SK-N-MC (cell line): ENCODE data around the gene TMEM244.

ENCODE experiments used
- DNase-seq: peaks from one replicate; pipeline ENCODE4 v3.0.0-alpha.2; 2011; ENCODE audit warnings: low read depth, low spot score
- H3K27ac ChIP-seq: fragments of 200-600 bp; sonication (generic); 2 replicates; pipeline ENCODE4 v1.5.1; 2016; ENCODE audit warnings: mixed run types
- H3K36me3 ChIP-seq: fragments of 200-600 bp; sonication (generic); 2 replicates; pipeline ENCODE4 v1.6.1; 2017; ENCODE audit warnings: antibody characterized with exemption, low read length, mixed read lengths; ENCODE audit not compliant: insufficient read depth
- H3K4me3 ChIP-seq: fragments of 200-600 bp; sonication (generic); 2 replicates; pipeline ENCODE4 v1.5.1; 2016
- H3K9ac ChIP-seq: fragments of 200-600 bp; sonication (generic); 2 replicates; pipeline ENCODE4 v1.8.0; 2017; ENCODE audit warnings: mixed run types, mixed read lengths; ENCODE audit not compliant: insufficient read length
- H3K9me3 ChIP-seq: fragments of 200-600 bp; sonication (generic); 2 replicates; pipeline ENCODE4 v1.6.1; 2017; ENCODE audit warnings: low read depth, mild to moderate bottlenecking, antibody characterized with exemption, low read length, moderate library complexity, mixed read lengths
- EZH2 ChIP-seq: fragments of 200-600 bp; sonication (generic); IDR thresholded peaks from one replicate; pipeline ENCODE4 v1.6.1; 2017; ENCODE audit warnings: antibody characterized with exemption
- FOXP2 ChIP-seq: optimal IDR thresholded peaks from 2 replicates; pipeline ENCODE3; 2011; ENCODE audit warnings: mild to moderate bottlenecking, moderate library complexity; ENCODE audit not compliant: insufficient read depth; ENCODE audit errors: extremely low read length, control extremely low read depth
- POLR2AphosphoS5 ChIP-seq: IDR thresholded peaks from 2 replicates; pipeline ENCODE4 v1.6.1; 2012; ENCODE audit warnings: mild to moderate bottlenecking, low read depth, low read length, borderline replicate concordance

TMEM244 gene

DNA sequence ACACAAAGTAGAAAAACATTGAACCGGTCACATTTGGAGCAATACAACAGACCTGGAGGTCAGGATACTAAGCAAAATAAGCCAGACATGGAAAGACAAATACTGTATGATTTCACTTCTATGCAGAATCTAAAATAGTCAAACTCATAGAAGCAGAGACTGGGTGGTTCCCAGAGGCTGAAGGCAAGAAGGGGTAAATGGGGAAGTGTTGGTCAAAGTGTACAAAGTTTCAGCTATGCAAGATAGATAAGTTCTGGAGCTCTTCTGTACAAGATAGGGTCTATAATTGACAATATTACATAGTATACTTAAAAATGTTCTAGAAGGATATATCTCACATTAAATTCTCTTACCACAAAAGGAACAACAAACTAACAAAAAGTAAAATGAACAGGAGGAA is 70.3 kb downstream of the TMEM244 start:
- no peak overlapping the region for H3K27ac ChIP-seq
- H3K4me3 ChIP-seq: no peak overlapping the region
- no peaks in the 10 kb centered on the region for H3K36me3 ChIP-seq
- no peaks in the 10 kb centered on the region for H3K9me3 ChIP-seq
- TF ChIP-seq EZH2 (no peak), FOXP2 (no peak), POLR2AphosphoS5 (no peak)
- no peak overlapping the region for H3K9ac ChIP-seq
- no peak for DNase-seq

DNA sequence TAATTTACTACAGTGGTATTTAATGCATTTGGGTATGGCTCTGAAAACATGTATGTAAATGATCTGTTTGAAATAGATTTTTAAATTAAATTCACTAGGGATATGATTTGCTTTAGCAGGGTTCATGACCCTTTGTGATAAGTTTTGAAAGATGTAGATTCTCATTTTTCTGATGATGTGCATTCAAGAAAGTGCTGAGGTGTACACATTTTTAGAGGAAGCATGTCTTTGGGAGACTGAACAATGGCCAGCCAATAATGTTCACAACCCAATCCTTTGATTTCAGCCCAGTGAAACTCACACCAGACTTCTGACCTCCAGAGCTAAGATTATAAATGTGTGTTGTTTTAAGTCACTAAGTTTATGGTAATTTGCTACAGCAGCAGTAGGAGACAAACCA is 71.1 kb downstream of the TMEM244 start:
- TF ChIP-seq POLR2AphosphoS5: no peak
- no peak for TF ChIP-seq FOXP2
- no peak for TF ChIP-seq EZH2
- Histone ChIP-seq H3K36me3 (no peaks in the 10 kb centered on the region), H3K27ac (no peak overlapping the region), H3K4me3 (no peak overlapping the region), H3K9ac (no peak overlapping the region), H3K9me3 (no peaks in the 10 kb centered on the region)
- DNase-seq: no peak

DNA sequence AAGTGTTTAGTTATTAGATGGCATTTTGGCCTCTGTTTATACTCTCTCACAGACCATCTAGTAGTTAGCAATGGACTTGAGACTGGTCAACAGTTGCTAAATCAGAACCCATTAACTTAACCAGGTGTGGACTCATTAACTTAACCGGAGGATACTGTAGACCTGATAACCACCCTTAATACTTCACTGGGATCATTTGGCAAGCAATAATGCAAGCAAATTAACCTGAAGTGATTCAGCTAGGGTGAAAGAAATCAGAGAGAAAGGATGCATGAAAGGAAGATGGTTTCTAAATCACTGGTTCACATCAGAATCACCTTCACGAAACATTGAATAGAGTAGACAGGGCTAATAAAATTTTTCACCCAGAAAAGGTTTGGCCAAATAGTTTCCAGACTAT is 73.3 kb downstream of the TMEM244 start:
- Histone ChIP-seq H3K9me3 (no peaks in the 10 kb centered on the region), H3K27ac (no peak overlapping the region), H3K9ac (no peak overlapping the region), H3K36me3 (no peaks in the 10 kb centered on the region), H3K4me3 (no peak overlapping the region)
- TF ChIP-seq FOXP2: no peak
- no peak for TF ChIP-seq EZH2
- TF ChIP-seq POLR2AphosphoS5: no peak
- DNase-seq: no peak

DNA sequence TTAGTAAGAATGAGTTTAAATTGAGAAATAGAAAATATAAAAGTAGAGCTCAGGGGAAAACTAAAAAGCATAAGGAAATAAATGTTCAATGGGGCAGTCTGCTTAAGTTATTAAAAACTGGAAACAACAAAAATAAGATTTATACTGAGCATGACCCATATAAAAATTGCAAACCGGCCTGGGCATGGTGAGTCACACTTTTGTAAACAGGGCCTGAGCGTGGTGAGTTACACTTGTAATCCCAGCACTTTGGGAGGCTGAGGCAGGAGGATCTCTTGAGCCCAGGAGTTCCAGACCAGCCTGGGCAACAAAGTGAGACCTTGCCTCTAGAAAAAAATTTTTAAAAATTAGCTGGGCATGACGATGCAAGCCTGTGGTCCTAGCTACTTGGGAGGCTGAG is 74.6 kb downstream of the TMEM244 start:
- no peak overlapping the region for H3K9ac ChIP-seq
- no peak overlapping the region for H3K27ac ChIP-seq
- no peaks in the 10 kb centered on the region for H3K36me3 ChIP-seq
- TF ChIP-seq POLR2AphosphoS5: no peak
- TF ChIP-seq FOXP2: no peak
- H3K4me3 ChIP-seq: no peak overlapping the region
- no peak for DNase-seq
- H3K9me3 ChIP-seq: no peaks in the 10 kb centered on the region

DNA sequence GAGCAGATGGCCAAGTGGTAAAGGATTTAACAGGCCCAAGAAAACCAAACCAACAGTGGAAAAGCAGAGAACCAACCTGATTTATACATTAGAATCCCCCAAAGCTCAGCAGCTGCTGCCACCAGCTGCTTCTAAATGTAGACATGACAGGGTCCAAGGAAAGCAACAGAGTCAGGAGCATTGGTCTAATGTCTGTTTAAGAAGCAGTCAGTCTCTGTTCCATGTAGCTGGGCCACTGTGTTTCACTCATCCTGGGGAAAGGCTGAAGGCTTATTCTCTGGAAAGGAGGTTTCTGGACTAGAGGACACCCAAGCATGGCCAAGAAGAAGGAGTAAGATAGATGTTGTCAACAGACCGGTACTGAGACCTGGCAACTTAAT is 75.4 kb downstream of the TMEM244 start:
- H3K9ac ChIP-seq: no peak overlapping the region
- DNase-seq: no peak
- no peaks in the 10 kb centered on the region for H3K36me3 ChIP-seq
- no peak for TF ChIP-seq POLR2AphosphoS5
- no peak for TF ChIP-seq EZH2
- no peak for TF ChIP-seq FOXP2
- no peaks in the 10 kb centered on the region for H3K9me3 ChIP-seq
- H3K27ac ChIP-seq: no peak overlapping the region
- no peak overlapping the region for H3K4me3 ChIP-seq

DNA sequence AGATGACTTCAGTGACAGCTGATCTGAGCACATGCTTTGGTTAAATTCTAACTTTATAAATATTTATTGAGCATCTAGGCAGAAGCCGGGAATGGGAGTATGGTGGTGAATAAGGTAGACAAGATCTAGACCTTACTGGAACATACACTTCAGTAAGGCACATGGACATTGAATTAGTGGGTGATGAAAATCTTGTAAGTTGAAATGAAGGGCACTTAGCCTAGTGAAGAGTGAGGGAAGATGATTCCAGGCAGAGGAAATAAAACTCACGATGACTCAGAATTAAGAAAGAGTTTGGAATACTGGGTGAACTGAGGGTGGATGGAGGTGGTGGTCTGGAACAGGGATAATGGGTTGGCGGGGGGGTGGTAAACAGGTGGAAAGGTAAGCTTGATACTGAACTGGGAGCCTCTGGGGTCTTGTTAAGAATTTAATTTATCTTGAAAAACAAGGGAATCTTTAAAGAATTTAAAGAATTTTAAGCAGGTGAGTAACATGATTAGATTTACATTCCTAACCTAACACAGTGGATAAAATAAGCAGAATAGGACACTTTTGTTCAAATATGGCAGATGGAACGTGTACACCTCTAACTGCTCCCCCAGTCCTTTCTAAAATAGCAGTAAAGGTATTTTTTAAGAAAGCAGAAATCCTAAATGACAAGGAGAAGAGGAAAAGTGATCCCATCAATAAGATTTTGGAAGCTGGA is 75.9 kb downstream of the TMEM244 start:
- Histone ChIP-seq H3K4me3 (no peak overlapping the region), H3K9ac (no peak overlapping the region), H3K36me3 (no peaks in the 10 kb centered on the region), H3K9me3 (no peaks in the 10 kb centered on the region), H3K27ac (no peak overlapping the region)
- TF ChIP-seq FOXP2: no peak
- no peak for TF ChIP-seq POLR2AphosphoS5
- TF ChIP-seq EZH2: no peak
- no peak for DNase-seq
